Pericardium fibroblast (primary cell): Measurements from ENCODE around the gene HBP1. TPM values are rescaled to one million over a fixed set of nuclear protein-coding genes. Genes with fewer than 3 reads are reported as not detected.

ENCODE experiments used
- total RNA-seq: library from RNA; depleted of rRNA; stranded (reverse); fragments of >200 nt; gene quantifications from 2 replicates; pipeline ENCODE4 v1.2.3, GENCODE V29; 2015

Gene HBP1, protein sequence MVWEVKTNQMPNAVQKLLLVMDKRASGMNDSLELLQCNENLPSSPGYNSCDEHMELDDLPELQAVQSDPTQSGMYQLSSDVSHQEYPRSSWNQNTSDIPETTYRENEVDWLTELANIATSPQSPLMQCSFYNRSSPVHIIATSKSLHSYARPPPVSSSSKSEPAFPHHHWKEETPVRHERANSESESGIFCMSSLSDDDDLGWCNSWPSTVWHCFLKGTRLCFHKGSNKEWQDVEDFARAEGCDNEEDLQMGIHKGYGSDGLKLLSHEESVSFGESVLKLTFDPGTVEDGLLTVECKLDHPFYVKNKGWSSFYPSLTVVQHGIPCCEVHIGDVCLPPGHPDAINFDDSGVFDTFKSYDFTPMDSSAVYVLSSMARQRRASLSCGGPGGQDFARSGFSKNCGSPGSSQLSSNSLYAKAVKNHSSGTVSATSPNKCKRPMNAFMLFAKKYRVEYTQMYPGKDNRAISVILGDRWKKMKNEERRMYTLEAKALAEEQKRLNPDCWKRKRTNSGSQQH
- 69.8 and 77.3 TPM in 2 replicates for total RNA-seq

DNA sequence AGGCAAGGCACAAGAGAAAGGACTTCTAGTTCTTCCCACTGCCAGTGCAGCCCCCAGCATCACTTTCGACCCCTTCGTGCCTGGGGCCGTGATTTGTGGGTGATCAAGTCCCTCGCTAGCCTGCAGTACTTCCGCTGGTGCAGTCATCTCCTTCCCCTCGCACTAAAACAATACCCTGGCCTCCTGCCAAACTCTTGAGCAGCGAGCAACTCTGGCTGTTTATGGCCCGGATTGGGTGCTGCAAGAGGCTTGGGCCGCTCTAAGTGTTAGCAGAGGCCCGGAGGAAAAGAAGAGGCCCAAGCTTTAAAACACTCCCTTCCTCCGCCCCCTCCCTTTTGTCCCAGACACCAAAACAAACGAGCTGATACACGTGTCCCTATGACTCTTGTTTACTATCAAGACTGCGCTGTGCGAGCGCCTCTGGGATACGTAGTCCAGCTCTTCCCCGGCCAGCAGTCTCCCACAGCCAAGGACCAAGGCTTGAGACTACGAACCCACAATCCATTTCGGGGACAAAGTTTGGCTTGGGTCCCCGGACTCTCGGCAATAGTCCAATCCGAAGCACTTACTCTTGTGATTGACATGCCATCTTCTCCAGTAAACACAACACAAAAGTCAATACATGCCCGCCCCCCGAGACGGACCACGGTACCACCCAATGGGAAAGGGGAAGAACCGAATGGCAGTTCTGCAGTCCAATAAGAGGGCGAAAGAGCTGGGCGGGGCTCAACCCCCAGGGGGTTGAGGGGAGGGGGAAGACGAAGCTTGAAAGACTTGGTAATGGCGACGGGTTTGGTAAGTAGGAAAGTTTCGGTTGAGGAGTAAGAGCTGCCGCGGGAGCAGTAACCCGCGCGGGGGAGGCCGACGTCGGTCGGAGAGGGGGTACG lies at the start of gene HBP1:
TSS of gene HBP1 (plus strand) at position 771 of the 887 bp plus-strand sequence. CDS start 10,891 bp downstream, outside the sequence.

Other genes starting within 250 kb of the HBP1 start
- gene PRKAR2B, start 124.3 kb upstream of the HBP1 start, total RNA-seq, result 3.6 and 4.0 TPM in 2 replicates